Fibroblast of mammary gland (primary cell): Measurements from ENCODE around the gene ZDHHC19.

Experiments used
- DNase-seq: peaks from one replicate; pipeline ENCODE4 v3.0.0-alpha.2; 2010; ENCODE audit warnings: low read depth
- H3K4me3 ChIP-seq: 2 replicates; pipeline ENCODE4 v1.5.1; 2011; ENCODE audit warnings: low read depth, mild to moderate bottlenecking, low read length, moderate library complexity; ENCODE audit not compliant: control insufficient read depth
- TF ChIP-seq, protein P1 (sequence below): conservative IDR thresholded peaks from 2 replicates; pipeline ENCODE4 v1.5.1; 2011; ENCODE audit warnings: low read depth, low read length, inconsistent platforms; ENCODE audit not compliant: control insufficient read depth, insufficient read depth

The ZDHHC19 gene

DNA sequence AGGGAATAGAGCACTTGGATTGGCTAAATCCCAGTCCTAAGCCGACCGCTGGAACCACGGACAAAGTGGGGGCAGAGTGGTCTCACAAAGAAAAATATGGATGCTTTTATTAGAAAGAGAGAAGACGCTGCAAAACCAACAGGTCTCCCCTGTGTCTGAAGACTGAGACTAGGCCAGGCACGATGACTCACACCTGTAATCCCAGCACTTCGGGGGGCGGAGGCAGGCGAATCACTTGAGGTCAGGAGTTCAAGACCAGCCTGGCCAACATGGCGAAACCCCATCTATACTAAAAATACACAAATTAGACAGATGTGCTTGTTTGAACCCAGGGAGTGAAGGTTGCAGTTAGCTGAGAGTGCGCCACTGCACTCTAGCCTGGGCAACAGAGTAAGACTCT is 61.8 kb downstream of the ZDHHC19 start:
- TF ChIP-seq, protein P1, sequence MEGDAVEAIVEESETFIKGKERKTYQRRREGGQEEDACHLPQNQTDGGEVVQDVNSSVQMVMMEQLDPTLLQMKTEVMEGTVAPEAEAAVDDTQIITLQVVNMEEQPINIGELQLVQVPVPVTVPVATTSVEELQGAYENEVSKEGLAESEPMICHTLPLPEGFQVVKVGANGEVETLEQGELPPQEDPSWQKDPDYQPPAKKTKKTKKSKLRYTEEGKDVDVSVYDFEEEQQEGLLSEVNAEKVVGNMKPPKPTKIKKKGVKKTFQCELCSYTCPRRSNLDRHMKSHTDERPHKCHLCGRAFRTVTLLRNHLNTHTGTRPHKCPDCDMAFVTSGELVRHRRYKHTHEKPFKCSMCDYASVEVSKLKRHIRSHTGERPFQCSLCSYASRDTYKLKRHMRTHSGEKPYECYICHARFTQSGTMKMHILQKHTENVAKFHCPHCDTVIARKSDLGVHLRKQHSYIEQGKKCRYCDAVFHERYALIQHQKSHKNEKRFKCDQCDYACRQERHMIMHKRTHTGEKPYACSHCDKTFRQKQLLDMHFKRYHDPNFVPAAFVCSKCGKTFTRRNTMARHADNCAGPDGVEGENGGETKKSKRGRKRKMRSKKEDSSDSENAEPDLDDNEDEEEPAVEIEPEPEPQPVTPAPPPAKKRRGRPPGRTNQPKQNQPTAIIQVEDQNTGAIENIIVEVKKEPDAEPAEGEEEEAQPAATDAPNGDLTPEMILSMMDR, result no peak
- DNase-seq, result peak; percentile 28
- H3K4me3 ChIP-seq, result no peak overlapping the region
